Fibroblast of lung (primary cell): ENCODE measurements around the gene SPAST.

Experiments
- EZH2 ChIP-seq: IDR thresholded peaks from 2 replicates; pipeline ENCODE4 v1.5.1; 2012; ENCODE audit warnings: low read length, control low read depth, mild to moderate bottlenecking; ENCODE audit errors: missing control alignments
- TF ChIP-seq, protein P1 (sequence below), 2 donors: IDR thresholded peaks in 1 of 2; conservative IDR thresholded peaks in 1 of 2; 1 replicate in 1 of 2; 2 replicates in 1 of 2; pipeline ENCODE4 v1.5.1; 2011 to 2012; ENCODE audit warnings: low read length in 2 of 2, control low read depth in 1 of 2, inconsistent platforms in 1 of 2, low read depth in 1 of 2, mild to moderate bottlenecking in 1 of 2

DNA sequence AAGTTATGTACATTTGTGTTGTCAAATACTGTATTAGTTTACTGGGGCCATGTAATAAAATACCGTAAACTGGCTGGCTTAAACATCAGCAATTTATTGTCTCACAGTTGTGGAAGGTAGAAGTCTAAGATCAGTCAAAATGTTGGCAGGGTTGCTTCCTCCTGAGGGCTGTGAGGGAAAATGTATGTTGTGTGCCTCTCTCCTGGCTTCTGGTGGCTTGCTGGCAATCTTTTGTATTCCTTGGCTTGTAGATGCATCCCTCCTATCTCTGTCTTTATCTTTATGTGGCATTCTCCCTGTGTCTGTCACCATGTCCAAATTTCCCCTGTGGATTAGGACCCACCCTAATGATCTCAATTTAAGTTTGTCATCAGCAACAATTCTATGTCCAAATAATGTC is 65.3 kb downstream of the SPAST start:
- TF ChIP-seq, protein P1, sequence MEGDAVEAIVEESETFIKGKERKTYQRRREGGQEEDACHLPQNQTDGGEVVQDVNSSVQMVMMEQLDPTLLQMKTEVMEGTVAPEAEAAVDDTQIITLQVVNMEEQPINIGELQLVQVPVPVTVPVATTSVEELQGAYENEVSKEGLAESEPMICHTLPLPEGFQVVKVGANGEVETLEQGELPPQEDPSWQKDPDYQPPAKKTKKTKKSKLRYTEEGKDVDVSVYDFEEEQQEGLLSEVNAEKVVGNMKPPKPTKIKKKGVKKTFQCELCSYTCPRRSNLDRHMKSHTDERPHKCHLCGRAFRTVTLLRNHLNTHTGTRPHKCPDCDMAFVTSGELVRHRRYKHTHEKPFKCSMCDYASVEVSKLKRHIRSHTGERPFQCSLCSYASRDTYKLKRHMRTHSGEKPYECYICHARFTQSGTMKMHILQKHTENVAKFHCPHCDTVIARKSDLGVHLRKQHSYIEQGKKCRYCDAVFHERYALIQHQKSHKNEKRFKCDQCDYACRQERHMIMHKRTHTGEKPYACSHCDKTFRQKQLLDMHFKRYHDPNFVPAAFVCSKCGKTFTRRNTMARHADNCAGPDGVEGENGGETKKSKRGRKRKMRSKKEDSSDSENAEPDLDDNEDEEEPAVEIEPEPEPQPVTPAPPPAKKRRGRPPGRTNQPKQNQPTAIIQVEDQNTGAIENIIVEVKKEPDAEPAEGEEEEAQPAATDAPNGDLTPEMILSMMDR (conservative IDR thresholded peaks at IDR 0.05 in 1 of 2, IDR thresholded peaks at IDR 0.05 in 1 of 2; ENCODE audit: low read depth in 1 of 2, low read length in 2 of 2), result no peak
- TF ChIP-seq EZH2, result no peak
